IMR-90 (cell line): ENCODE data around the gene SPATA16. TPM values are rescaled to one million over a fixed set of nuclear protein-coding genes. Genes with fewer than 3 reads are reported as not detected.

Experiments used
- ATAC-seq: fragments of 200-7000 bp; cut with Tn5 transposase; 2 replicates; pipeline ENCODE4 v1.9.1; 2020; ENCODE audit warnings: low read depth, mild to moderate bottlenecking, moderate library complexity
- BruUV-seq: library from RNA; stranded (reverse); fragments of 400-500 nt; replicated peaks from 2 replicates; lab custom pipeline; 2021; lab: Mats Ljungman, UMichigan
- CTCF ChIA-PET: fragments of 300-600 bp; formaldehyde crosslinking; extraction: SDS; loops from one replicate; lab custom pipeline; 2021; ENCODE audit warnings: antibody characterized with exemption; lab: Yijun Ruan, JAX
- POLR2A ChIA-PET: fragments of 300-600 bp; sonication (Branson Sonifier 250); formaldehyde crosslinking; loops from one replicate; lab custom pipeline; 2022; ENCODE audit warnings: antibody characterized with exemption; ENCODE audit not compliant: unreplicated experiment; lab: Charles Lee
- DNase-seq: peaks from one replicate; pipeline ENCODE4 v3.0.0; 2013
- H2AFZ ChIP-seq: replicated peaks from 2 replicates; pipeline ENCODE3; 2013; ENCODE audit warnings: low read length, mild to moderate bottlenecking; ENCODE audit not compliant: poor library complexity
- H2AK5ac ChIP-seq: 2 replicates; pipeline ENCODE4 v1.6.1; 2013; ENCODE audit warnings: low read depth, low read length, inconsistent platforms
- H2AK9ac ChIP-seq: replicated peaks from 2 replicates; pipeline ENCODE3; 2013; ENCODE audit warnings: mild to moderate bottlenecking, low read depth, low read length, moderate library complexity; ENCODE audit not compliant: poor library complexity
- H2BK120ac ChIP-seq: 2 replicates; pipeline ENCODE4 v1.6.1; 2013; ENCODE audit warnings: low read depth, low read length, inconsistent platforms
- H2BK15ac ChIP-seq: 3 replicates; pipeline ENCODE4 v1.6.1; 2013; ENCODE audit warnings: low read depth, low read length, inconsistent platforms
- H2BK20ac ChIP-seq: 2 replicates; pipeline ENCODE4 v1.6.1; 2013; ENCODE audit warnings: low read depth, mild to moderate bottlenecking, inconsistent platforms, low read length, moderate library complexity
- H2BK5ac ChIP-seq: 2 replicates; pipeline ENCODE4 v1.6.1; 2013; ENCODE audit warnings: mild to moderate bottlenecking, low read depth, low read length, inconsistent platforms; ENCODE audit not compliant: poor library complexity, severe bottlenecking
- H3K14ac ChIP-seq: replicated peaks from 2 replicates; pipeline ENCODE4 v1.6.1; 2013; ENCODE audit warnings: low read depth, low read length, inconsistent platforms
- H3K18ac ChIP-seq: 2 replicates; pipeline ENCODE4 v1.6.1; 2013; ENCODE audit warnings: low read depth, low read length, control low read depth
- H3K23ac ChIP-seq: 2 replicates; pipeline ENCODE4 v1.6.1; 2013; ENCODE audit warnings: low read depth, low read length, inconsistent platforms
- H3K27ac ChIP-seq: 2 replicates; pipeline ENCODE4 v1.5.1; 2013; ENCODE audit warnings: mild to moderate bottlenecking, control low read depth, low read length; ENCODE audit not compliant: insufficient read depth
- H3K27me3 ChIP-seq: 2 replicates; pipeline ENCODE4 v1.6.1; 2013; ENCODE audit warnings: low read length; ENCODE audit not compliant: control insufficient read depth, insufficient read depth
- H3K36me3 ChIP-seq: 2 replicates; pipeline ENCODE4 v1.6.1; 2013; ENCODE audit warnings: low read length, mixed read lengths; ENCODE audit not compliant: control insufficient read depth, insufficient read depth
- H3K4ac ChIP-seq: 2 replicates; pipeline ENCODE4 v1.6.1; 2013; ENCODE audit warnings: low read depth, low read length, inconsistent platforms
- H3K4me1 ChIP-seq: 2 replicates; pipeline ENCODE4 v1.6.1; 2013; ENCODE audit warnings: low read length, mixed read lengths; ENCODE audit not compliant: control insufficient read depth, insufficient read depth
- H3K4me2 ChIP-seq: 2 replicates; pipeline ENCODE4 v1.6.1; 2013; ENCODE audit warnings: low read depth, mild to moderate bottlenecking, control low read depth, low read length, moderate library complexity
- H3K4me3 ChIP-seq: 2 replicates; pipeline ENCODE4 v1.5.1; 2013; ENCODE audit warnings: low read depth, mild to moderate bottlenecking, control low read depth, low read length, moderate library complexity; ENCODE audit not compliant: insufficient read depth
- H3K56ac ChIP-seq: 2 replicates; pipeline ENCODE4 v1.6.1; 2013; ENCODE audit warnings: low read length, inconsistent platforms; ENCODE audit not compliant: insufficient read depth; ENCODE audit errors: extremely low read depth
- H3K79me1 ChIP-seq, 2 experiments: 2 replicates each; pipeline ENCODE4 v1.6.1; 2013; ENCODE audit warnings: low read length in 2 of 2, inconsistent platforms in 1 of 2, low read depth in 1 of 2
- H3K9ac ChIP-seq: 2 replicates; pipeline ENCODE4 v1.6.1; 2013; ENCODE audit warnings: low read depth, low read length, control low read depth
- H3K9me1 ChIP-seq: 2 replicates; pipeline ENCODE4 v1.6.1; 2013; ENCODE audit warnings: low read length, inconsistent platforms; ENCODE audit not compliant: insufficient read depth
- H3K9me3 ChIP-seq: 2 replicates; pipeline ENCODE4 v1.6.1; 2013; ENCODE audit warnings: low read length; ENCODE audit not compliant: control insufficient read depth, insufficient read depth
- H4K20me1 ChIP-seq: 2 replicates; pipeline ENCODE4 v1.6.1; 2013; ENCODE audit warnings: low read length, inconsistent platforms; ENCODE audit not compliant: insufficient read depth
- H4K5ac ChIP-seq: 2 replicates; pipeline ENCODE4 v1.6.1; 2013; ENCODE audit warnings: mild to moderate bottlenecking, low read depth, low read length, control low read depth
- H4K8ac ChIP-seq, 2 experiments: 2 replicates each; pipeline ENCODE4 v1.6.1; 2013; ENCODE audit warnings: low read depth in 2 of 2, low read length in 2 of 2, control low read depth in 1 of 2, inconsistent platforms in 1 of 2
- H4K91ac ChIP-seq: 2 replicates; pipeline ENCODE4 v1.6.1; 2013; ENCODE audit warnings: low read depth, low read length, inconsistent platforms; ENCODE audit not compliant: insufficient read depth
- MAZ ChIP-seq: IDR thresholded peaks from 2 replicates; pipeline ENCODE4 v1.6.1; 2012; ENCODE audit warnings: low read depth, mild to moderate bottlenecking, low read length, improper control_type of control experiment, moderate library complexity, borderline replicate concordance
- RFX5 ChIP-seq: IDR thresholded peaks from 2 replicates; pipeline ENCODE4 v1.8.0; 2012; ENCODE audit warnings: low read depth, mild to moderate bottlenecking, low read length, moderate library complexity
- SMC3 ChIP-seq: fragments of 150-350 bp; IDR thresholded peaks from 2 replicates; pipeline ENCODE4 v1.6.1; 2016; ENCODE audit warnings: low read depth, mild to moderate bottlenecking, antibody characterized with exemption, low read length, moderate library complexity
- WGBS, 2 experiments: methylation state at CpG; one replicate each; pipeline versions ENCODE4 v1.1.5 to v1.1.7; 2013; ENCODE audit warnings: missing lambda C conversion rate in 2 of 2; ENCODE audit not compliant: insufficient read length in 1 of 2; ENCODE audit errors: extremely low coverage in 2 of 2; 5-methylcytosine and 5-hydroxymethylcytosine counted together
- dilution Hi-C: fragments of 300-500 bp; cut with HindIII; formaldehyde crosslinking; loops from one replicate; pipeline ENCODE4 v1.14.3; 2018; ENCODE audit warnings: low sequenced_read_pairs; ENCODE audit not compliant: unreplicated experiment
- in situ Hi-C: fragments of 300-500 bp; cut with MboI; formaldehyde crosslinking; loops from 3 replicates; pipeline ENCODE4 v1.14.3; 2019; ENCODE audit warnings: low sequenced_read_pairs, inconsistent platforms, mixed read lengths
- intact Hi-C: fragments of 100-400 bp; cut with micrococcal nuclease; formaldehyde crosslinking; loops from 2 replicates; pipeline ENCODE4 v1.10.0; 2022
- polyA plus RNA-seq, 3 experiments: library from polyadenylated mRNA; depleted of rRNA; stranded (reverse); fragments of >200 nt; gene quantifications; 2 replicates each; pipeline ENCODE4 v1.2.3, GENCODE V29; 2012; ENCODE audit warnings: low replicate concordance in 1 of 3
- total RNA-seq: library from RNA; depleted of rRNA; stranded (reverse); fragments of >200 nt; gene quantifications from 2 replicates; pipeline ENCODE4 v1.2.3, GENCODE V29; 2012

The SPATA16 gene
- total and polyA plus RNA-seq, 2 of the 4 experiments (the other 2 are of a cell fraction) = not detected

DNA sequence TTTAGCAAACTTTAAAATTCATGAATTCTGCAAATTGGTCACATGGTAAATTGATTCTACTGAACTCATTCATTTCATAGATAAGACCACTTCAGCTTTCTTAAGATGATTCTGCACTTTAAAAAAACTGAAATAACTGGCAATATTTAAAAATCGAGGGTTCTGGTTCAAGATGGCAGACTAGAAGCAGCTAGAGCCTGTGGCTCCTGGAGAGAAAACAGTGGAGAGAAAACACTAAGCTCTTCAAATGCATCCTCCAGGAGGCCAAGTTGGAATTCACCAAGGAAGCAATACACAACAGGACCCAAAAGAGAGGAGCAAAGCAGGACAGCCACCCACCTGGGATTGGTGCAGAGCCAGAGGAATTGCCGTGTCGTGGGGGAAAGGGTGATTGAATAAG, 132.1 kb downstream of the SPATA16 start:
- CTCF ChIA-PET = no interaction called here
- Histone ChIP-seq H3K4me2 (no peak overlapping the region), H3K23ac (no peak overlapping the region), H3K4ac (no peak overlapping the region), H3K79me1 (no peaks in the 10 kb centered on the region), H3K36me3 (no peaks in the 10 kb centered on the region), H2BK20ac (no peak overlapping the region), H3K4me3 (no peak overlapping the region), H3K9me3 (no peaks in the 10 kb centered on the region), H3K18ac (no peak overlapping the region), H4K20me1 (no peaks in the 10 kb centered on the region), H3K9ac (no peak overlapping the region), H2AK9ac (no peak overlapping the region), H2BK120ac (no peak overlapping the region), H2BK15ac (no peak overlapping the region), H4K91ac (no peak overlapping the region), H4K8ac (no peak overlapping the region), H4K5ac (no peak overlapping the region), H3K14ac (no peak overlapping the region), H2AFZ (no peak overlapping the region), H3K9me1 (no peaks in the 10 kb centered on the region), H3K4me1 (no peaks in the 10 kb centered on the region), H2AK5ac (no peak overlapping the region), H3K27ac (no peak overlapping the region), H3K27me3 (no peaks in the 10 kb centered on the region), H3K56ac (no peak overlapping the region), H2BK5ac (no peak overlapping the region)
- ATAC-seq = no peak
- DNase-seq = no peak
- in situ Hi-C loops = no loop called here
- no CpG with 5 or more reads among the region's 3 CpGs for WGBS, 2 experiments
- dilution Hi-C loops = no loop called here
- TF ChIP-seq SMC3 (no peak), MAZ (no peak), RFX5 (no peak)
- BruUV-seq = no TSS peak
- intact Hi-C loops = no loop called here
- POLR2A ChIA-PET = no interaction called here
